Stomach smooth muscle (tissue), 2 donors: Measurements from ENCODE around the gene IKZF1.

ENCODE experiments used
- H3K27ac ChIP-seq: one replicate; pipeline ENCODE4 v1.7.0; 2013; ENCODE audit warnings: mild to moderate bottlenecking, low read length, inconsistent platforms
- H3K27me3 ChIP-seq, 2 donors: one replicate each; pipeline ENCODE4 v1.7.0; 2013; ENCODE audit warnings: low read length in 2 of 2; ENCODE audit not compliant: insufficient read depth in 2 of 2, control insufficient read depth in 1 of 2
- H3K36me3 ChIP-seq, 2 donors: one replicate each; pipeline ENCODE4 v1.7.0; 2013; ENCODE audit warnings: low read length in 2 of 2; ENCODE audit not compliant: control insufficient read depth in 2 of 2, insufficient read depth in 2 of 2
- H3K4me1 ChIP-seq: one replicate; pipeline ENCODE4 v1.7.0; 2013; ENCODE audit warnings: low read length; ENCODE audit not compliant: control insufficient read depth, insufficient read depth
- H3K4me3 ChIP-seq, 2 donors: one replicate each; pipeline ENCODE4 v1.7.0; 2013; ENCODE audit warnings: low read length in 2 of 2
- H3K9ac ChIP-seq, 2 donors: one replicate each; pipeline ENCODE4 v1.7.0; 2013; ENCODE audit warnings: low read length in 2 of 2, mild to moderate bottlenecking in 1 of 2
- H3K9me3 ChIP-seq, 2 donors: one replicate each; pipeline ENCODE4 v1.7.0; 2013; ENCODE audit warnings: low read length in 2 of 2; ENCODE audit not compliant: control insufficient read depth in 2 of 2
- donor health status: healthy.
- donor health status: Pancreatic carcinoma.

Gene IKZF1

DNA sequence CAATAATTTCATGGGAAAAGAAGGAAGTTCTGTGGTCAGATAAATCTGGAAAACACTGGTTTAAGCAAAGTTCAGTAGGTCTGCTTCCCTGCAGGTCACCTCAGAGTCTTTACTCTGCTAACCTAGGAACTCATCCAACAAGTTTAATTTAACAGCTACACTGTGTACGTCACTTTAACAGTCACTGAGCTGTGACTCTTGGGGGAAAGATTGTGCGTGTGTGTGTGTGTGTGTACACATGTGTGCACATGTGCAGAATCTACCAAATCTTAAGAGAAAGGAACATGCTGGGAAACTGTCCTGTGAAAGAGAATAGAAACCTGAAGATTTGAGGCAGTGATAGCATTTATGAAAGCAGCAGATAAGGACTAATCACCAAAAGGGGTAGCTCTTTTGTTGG is 62.6 kb downstream of the IKZF1 start:
- Histone ChIP-seq H3K27ac (no peak overlapping the region), H3K4me1 (no peaks in the 10 kb centered on the region), H3K36me3 (no peaks in the 10 kb centered on the region), H3K4me3 (no peak overlapping the region), H3K9me3 (peaks cover 2 to 6% of the 10 kb centered on the region in 2 donors), H3K9ac (no peak overlapping the region), H3K27me3 (no peaks in the 10 kb centered on the region)

DNA sequence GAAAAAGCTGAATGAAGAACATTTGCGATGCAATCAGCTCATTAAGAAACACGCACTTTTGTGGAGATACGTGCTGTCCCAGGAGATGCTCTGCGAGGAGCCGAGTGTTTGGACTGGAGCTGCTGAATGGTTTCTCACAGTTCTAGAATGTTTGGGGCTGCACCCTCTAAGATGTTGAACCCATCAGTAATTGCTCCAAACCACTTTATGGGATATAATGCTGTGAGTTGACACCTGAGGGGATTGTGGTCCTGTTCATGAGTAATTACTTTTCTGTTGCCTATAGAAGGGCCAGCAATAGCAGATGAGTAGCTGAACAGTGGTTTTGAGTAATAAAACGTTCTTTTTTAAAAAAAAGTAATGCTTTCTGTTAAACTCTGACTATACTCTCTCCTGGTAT is 63.1 kb downstream of the IKZF1 start:
- Histone ChIP-seq H3K36me3 (no peaks in the 10 kb centered on the region), H3K9ac (no peak overlapping the region), H3K4me1 (no peaks in the 10 kb centered on the region), H3K4me3 (no peak overlapping the region), H3K27ac (no peak overlapping the region), H3K27me3 (no peaks in the 10 kb centered on the region), H3K9me3 (peaks cover 2 to 6% of the 10 kb centered on the region in 2 donors)

DNA sequence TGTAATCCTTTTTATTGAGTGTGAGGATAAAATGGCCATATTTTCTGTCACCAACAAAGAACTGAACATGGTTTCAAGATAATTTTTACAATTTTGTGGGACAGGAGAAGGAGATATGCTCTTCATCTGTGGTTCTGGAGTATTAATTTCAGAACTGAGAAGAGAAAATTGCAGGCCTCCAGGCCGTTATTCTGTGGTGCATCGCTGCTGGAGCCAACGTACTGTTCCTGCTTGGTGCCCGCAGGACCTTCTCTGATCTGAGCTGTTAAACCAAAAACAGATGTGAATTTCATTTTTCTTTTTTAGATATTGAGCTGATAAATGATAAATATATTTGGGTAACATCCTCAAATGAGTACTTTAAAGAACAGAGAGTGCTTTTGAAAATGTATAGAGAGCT is 63.9 kb downstream of the IKZF1 start:
- no peak overlapping the region for H3K4me3 ChIP-seq
- H3K27ac ChIP-seq: no peak overlapping the region
- H3K36me3 ChIP-seq: no peaks in the 10 kb centered on the region
- no peaks in the 10 kb centered on the region for H3K27me3 ChIP-seq
- peaks cover 2 to 6% of the 10 kb centered on the region in 2 donors for H3K9me3 ChIP-seq
- no peak overlapping the region for H3K9ac ChIP-seq
- no peaks in the 10 kb centered on the region for H3K4me1 ChIP-seq

DNA sequence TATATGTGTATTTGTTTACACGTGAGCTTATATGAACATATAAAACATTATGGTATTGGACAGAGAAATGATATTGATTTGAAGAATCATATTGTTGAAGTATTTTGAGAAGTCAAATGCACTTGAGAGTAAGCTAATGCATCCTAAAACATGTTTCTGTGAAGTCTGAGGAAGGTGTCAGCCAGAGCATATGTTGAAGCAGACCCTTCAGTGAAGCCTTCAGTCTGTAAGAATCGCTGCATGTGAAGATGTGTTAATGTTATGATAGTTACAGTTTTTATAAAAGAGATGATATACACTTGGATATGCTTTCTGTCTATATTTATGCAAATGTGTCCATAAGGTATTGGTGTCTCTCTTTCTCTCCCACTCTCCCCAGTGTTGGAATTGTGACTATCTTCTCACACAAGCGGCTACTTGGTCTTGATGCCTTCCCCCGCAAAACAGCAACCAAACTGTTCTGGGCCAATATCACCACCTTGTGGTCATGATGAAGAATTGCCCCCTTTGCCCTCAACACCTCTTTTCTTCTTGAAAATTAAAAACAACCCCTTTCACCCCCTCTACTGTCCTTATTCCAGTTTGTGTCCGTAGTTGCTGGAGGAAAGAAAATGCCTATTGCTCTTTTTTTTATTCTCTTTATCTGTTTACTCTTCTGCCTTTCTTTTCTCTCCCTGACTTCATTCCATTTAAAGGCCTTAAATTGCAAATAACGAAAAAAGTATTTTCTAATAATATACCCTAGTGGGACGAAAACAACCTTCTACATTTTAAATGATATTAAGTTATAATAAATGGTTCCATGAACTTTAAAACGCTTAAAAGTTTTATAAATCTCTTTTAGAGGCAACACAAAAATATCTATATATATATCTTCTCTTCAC is 64.9 kb downstream of the IKZF1 start:
- peaks cover 2 to 6% of the 10 kb centered on the region in 2 donors for H3K9me3 ChIP-seq
- peaks cover 0 to 2% of the 10 kb centered on the region in 2 donors for H3K27me3 ChIP-seq
- no peaks in the 10 kb centered on the region for H3K36me3 ChIP-seq
- no peak overlapping the region for H3K4me3 ChIP-seq
- H3K27ac ChIP-seq: no peak overlapping the region
- no peaks in the 10 kb centered on the region for H3K4me1 ChIP-seq
- no peak overlapping the region for H3K9ac ChIP-seq

DNA sequence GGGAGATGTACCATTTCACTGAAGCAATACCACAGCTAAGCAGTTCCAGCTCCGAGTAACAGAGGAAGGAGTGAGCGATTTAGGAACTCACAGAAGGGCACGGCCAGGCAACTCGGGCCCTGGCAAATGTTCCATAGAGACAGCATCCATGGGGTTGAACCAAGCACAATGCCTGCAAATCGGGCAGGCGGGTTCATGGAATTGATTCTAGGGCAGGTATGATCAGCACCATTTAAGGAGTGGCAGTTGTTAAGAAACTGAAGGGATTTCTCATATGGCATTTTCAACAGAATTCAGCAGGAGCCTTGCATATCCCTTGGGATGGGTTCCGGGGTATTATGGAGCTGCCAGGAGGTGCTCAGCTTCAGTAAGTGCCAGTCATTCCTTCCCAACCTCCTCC is 66.4 kb downstream of the IKZF1 start:
- Histone ChIP-seq H3K9ac (no peak overlapping the region), H3K4me1 (no peaks in the 10 kb centered on the region), H3K9me3 (peaks cover 2 to 6% of the 10 kb centered on the region in 2 donors), H3K4me3 (no peak overlapping the region), H3K36me3 (no peaks in the 10 kb centered on the region), H3K27me3 (peaks cover 0 to 2% of the 10 kb centered on the region in 2 donors), H3K27ac (no peak overlapping the region)

DNA sequence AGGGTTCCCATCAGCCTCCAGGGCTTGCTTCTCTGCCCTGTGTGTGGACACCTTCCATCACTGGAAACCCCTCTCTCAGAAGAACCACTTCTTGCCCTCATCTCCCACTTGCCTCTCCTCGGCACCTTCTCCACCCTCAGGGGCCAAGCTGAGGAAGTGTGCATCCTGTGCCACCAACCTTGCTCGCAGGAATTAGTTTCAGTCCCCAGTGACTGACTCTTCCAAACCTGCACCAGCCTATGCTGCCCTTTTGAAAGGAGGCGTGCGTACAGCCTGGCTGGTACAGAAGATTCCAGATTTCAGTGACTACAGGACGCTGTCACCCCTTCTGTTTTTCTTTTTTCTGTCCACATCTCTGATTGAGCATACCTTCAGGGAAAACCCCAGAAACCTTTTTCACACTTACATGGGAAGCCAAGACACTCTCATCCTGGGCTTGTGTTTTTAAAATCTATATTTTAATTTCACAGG is 67.1 kb downstream of the IKZF1 start:
- Histone ChIP-seq H3K9ac (no peak overlapping the region), H3K4me1 (no peaks in the 10 kb centered on the region), H3K4me3 (no peak overlapping the region), H3K9me3 (peaks cover 2 to 6% of the 10 kb centered on the region in 2 donors), H3K27ac (no peak overlapping the region), H3K36me3 (no peaks in the 10 kb centered on the region), H3K27me3 (peaks cover 0 to 2% of the 10 kb centered on the region in 2 donors)

DNA sequence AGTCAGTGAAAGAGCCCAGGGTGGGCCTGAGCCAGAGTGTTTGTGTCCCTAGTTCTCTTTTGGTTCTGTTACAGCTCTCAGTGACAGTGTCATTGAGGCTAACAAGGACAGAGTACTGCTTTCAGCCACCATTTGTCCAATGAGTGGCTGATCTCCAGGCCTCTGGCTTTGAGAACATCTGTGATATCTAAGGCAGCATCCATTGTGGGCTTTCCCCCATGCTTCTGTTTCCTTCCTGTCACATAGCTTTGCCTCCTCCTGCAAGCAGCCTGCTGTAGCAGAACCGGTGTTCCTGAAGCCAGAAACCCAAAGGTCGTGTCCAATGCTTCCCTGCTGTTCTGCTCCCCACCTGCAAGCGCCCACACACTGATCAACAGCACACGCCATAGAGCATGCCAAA is 68.4 kb downstream of the IKZF1 start:
- H3K4me1 ChIP-seq: no peaks in the 10 kb centered on the region
- H3K9ac ChIP-seq: no peak overlapping the region
- peaks cover 2 to 6% of the 10 kb centered on the region in 2 donors for H3K9me3 ChIP-seq
- H3K36me3 ChIP-seq: no peaks in the 10 kb centered on the region
- no peak overlapping the region for H3K27ac ChIP-seq
- H3K4me3 ChIP-seq: no peak overlapping the region
- peaks cover 0 to 2% of the 10 kb centered on the region in 2 donors for H3K27me3 ChIP-seq

DNA sequence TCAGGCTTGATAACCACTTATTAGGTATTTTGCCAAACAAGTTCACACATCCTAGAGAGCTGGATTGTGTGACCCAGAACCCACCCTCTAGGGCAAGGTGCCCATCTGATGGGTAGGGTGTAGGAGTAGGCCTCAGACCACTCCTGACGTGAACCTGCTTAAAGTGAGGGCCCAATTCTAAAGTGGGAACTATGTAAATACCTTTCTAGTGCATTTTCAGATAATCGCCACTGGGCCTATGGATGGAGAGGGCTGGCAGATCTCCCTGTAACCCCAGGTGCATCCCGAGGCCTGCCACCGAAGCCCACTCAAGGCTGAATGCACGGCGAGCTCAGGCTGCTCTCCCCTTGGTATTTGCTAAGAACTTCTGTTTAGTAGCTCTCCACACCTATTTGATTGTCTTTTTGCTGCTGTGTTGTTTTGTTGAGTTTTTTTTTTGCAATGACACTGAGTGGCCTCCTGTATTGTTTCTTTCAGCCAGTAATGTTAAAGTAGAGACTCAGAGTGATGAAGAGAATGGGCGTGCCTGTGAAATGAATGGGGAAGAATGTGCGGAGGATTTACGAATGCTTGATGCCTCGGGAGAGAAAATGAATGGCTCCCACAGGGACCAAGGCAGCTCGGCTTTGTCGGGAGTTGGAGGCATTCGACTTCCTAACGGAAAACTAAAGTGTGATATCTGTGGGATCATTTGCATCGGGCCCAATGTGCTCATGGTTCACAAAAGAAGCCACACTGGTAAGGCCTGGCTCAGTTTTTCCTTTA is 71.7 kb downstream of the IKZF1 start:
- Histone ChIP-seq H3K9me3 (no peaks in the 10 kb centered on the region), H3K4me1 (no peaks in the 10 kb centered on the region), H3K36me3 (no peaks in the 10 kb centered on the region), H3K27me3 (peaks cover 0 to 2% of the 10 kb centered on the region in 2 donors), H3K27ac (no peak overlapping the region), H3K4me3 (no peak overlapping the region), H3K9ac (no peak overlapping the region)

DNA sequence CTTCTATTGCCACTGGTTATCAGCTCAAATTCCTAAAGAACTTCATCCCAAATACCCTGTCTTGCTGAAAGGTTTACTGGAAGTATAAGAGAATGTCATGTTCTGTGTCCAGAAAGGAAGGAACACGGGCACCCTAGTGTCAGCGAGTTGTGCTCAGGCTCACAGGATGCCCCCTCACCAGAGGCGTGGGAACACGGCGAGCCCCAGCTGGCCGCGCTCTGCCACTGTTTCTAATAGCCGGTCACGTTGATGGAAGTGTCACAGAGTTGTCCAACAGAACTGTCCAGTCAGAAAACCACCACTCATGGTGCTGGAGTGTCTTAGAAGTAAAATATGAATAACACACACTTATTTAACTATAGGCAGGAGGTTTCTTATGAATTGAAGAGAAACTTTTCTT is 72.8 kb downstream of the IKZF1 start:
- H3K9me3 ChIP-seq: no peaks in the 10 kb centered on the region
- H3K4me1 ChIP-seq: no peaks in the 10 kb centered on the region
- no peak overlapping the region for H3K27ac ChIP-seq
- peaks cover 0 to 2% of the 10 kb centered on the region in 2 donors for H3K27me3 ChIP-seq
- H3K4me3 ChIP-seq: no peak overlapping the region
- H3K9ac ChIP-seq: no peak overlapping the region
- H3K36me3 ChIP-seq: no peaks in the 10 kb centered on the region

DNA sequence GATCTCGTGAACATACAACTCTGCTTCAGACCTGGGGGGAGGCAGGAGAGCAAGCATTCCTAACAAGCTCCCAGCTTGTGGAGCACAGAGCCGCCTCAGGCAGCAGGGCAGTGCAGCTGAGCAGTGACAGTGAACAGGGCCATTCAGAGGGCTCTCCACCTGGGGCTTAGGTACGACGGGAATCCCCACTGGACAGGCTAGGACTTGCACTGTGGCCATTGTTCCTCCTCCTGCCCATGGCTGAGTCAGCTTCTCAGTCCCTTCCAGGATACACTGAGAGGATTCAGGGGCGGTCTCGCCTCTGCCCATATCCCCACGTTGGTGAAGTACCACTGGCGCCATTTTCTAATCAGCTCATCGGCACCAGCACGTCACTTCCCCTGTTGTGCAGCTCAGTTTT is 74.6 kb downstream of the IKZF1 start:
- Histone ChIP-seq H3K27me3 (peaks cover 3 to 4% of the 10 kb centered on the region in 2 donors), H3K4me3 (no peak overlapping the region), H3K4me1 (no peaks in the 10 kb centered on the region), H3K9me3 (no peaks in the 10 kb centered on the region), H3K9ac (no peak overlapping the region), H3K27ac (no peak overlapping the region), H3K36me3 (no peaks in the 10 kb centered on the region)
